PFSK-1 (cell line): ENCODE data around the gene KIF26A.

Experiments used
- SIN3A ChIP-seq: IDR thresholded peaks from 2 replicates; pipeline ENCODE4 v1.6.1; 2012; ENCODE audit warnings: mild to moderate bottlenecking, low read length, moderate library complexity, borderline replicate concordance; ENCODE audit not compliant: insufficient read depth
- TF ChIP-seq, protein P1 (sequence below), 2 experiments: IDR thresholded peaks; 2 replicates each; pipeline versions ENCODE4 v1.6.1 to v1.8.0; 2011 to 2012; ENCODE audit warnings: low read depth in 2 of 2, low read length in 2 of 2, control low read depth in 1 of 2, inconsistent platforms in 1 of 2, mild to moderate bottlenecking in 1 of 2, moderate library complexity in 1 of 2; ENCODE audit not compliant: insufficient read depth in 1 of 2

GRCh38 chr14:104201496-104201895, 63.1 kb downstream of the KIF26A start:
- no peak for TF ChIP-seq SIN3A
- TF ChIP-seq, protein P1, sequence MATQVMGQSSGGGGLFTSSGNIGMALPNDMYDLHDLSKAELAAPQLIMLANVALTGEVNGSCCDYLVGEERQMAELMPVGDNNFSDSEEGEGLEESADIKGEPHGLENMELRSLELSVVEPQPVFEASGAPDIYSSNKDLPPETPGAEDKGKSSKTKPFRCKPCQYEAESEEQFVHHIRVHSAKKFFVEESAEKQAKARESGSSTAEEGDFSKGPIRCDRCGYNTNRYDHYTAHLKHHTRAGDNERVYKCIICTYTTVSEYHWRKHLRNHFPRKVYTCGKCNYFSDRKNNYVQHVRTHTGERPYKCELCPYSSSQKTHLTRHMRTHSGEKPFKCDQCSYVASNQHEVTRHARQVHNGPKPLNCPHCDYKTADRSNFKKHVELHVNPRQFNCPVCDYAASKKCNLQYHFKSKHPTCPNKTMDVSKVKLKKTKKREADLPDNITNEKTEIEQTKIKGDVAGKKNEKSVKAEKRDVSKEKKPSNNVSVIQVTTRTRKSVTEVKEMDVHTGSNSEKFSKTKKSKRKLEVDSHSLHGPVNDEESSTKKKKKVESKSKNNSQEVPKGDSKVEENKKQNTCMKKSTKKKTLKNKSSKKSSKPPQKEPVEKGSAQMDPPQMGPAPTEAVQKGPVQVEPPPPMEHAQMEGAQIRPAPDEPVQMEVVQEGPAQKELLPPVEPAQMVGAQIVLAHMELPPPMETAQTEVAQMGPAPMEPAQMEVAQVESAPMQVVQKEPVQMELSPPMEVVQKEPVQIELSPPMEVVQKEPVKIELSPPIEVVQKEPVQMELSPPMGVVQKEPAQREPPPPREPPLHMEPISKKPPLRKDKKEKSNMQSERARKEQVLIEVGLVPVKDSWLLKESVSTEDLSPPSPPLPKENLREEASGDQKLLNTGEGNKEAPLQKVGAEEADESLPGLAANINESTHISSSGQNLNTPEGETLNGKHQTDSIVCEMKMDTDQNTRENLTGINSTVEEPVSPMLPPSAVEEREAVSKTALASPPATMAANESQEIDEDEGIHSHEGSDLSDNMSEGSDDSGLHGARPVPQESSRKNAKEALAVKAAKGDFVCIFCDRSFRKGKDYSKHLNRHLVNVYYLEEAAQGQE (IDR thresholded peaks at IDR 0.05; ENCODE audit: insufficient read depth in 1 of 2, low read depth in 2 of 2, low read length in 2 of 2) = no peak
